HG02885 (cell line): ENCODE data around the gene CDC42EP4.

Source experiments
- ATAC-seq: cut with Tn5 transposase; IDR thresholded peaks from one replicate; pipeline ENCODE4 v1.9.1; 2021; ENCODE audit warnings: mild to moderate bottlenecking; ENCODE audit not compliant: unreplicated experiment, poor library complexity

The CDC42EP4 gene

GRCh38 chr17:73262676-73263642 is 48.8 kb downstream of the CDC42EP4 start:
- ATAC-seq = no peak

GRCh38 chr17:73261952-73262675 is 49.7 kb downstream of the CDC42EP4 start:
- ATAC-seq = no peak

GRCh38 chr17:73261617-73261951 is 50.2 kb downstream of the CDC42EP4 start, which contains the start of gene CPSF4L:
Gene CPSF4L (minus strand): TSS chr17:73261880. CDS start chr17:73261818, 62 bp downstream.
- no peak for ATAC-seq

GRCh38 chr17:73257516-73257915 is 54.3 kb downstream of the CDC42EP4 start:
- no peak for ATAC-seq

GRCh38 chr17:73256220-73256619 is 55.6 kb downstream of the CDC42EP4 start:
- ATAC-seq = no peak

GRCh38 chr17:73255671-73256181 is 56.1 kb downstream of the CDC42EP4 start:
- ATAC-seq = peak; percentile 62

- no peak for ATAC-seq
Observed at GRCh38 chr17:73251871-73252270, 59.9 kb downstream of the CDC42EP4 start.

GRCh38 chr17:73250851-73251640 is 60.8 kb downstream of the CDC42EP4 start:
- ATAC-seq = no peak

- ATAC-seq = no peak
Observed at GRCh38 chr17:73249700-73250099, 62.1 kb downstream of the CDC42EP4 start.

GRCh38 chr17:73248532-73248931 is 63.3 kb downstream of the CDC42EP4 start:
- no peak for ATAC-seq

- no peak for ATAC-seq
Observed at GRCh38 chr17:73247726-73248125, 64.1 kb downstream of the CDC42EP4 start.

- ATAC-seq = no peak
Observed at GRCh38 chr17:73240561-73240960, 71.2 kb downstream of the CDC42EP4 start.

- no peak for ATAC-seq
Observed at GRCh38 chr17:73237714-73238113, 74.1 kb downstream of the CDC42EP4 start.

GRCh38 chr17:73234736-73235135 is 77.1 kb downstream of the CDC42EP4 start:
- ATAC-seq = no peak
